DND-41 (cell line): ENCODE results near the gene UVRAG.

Source experiments
- ATAC-seq: fragments of 200-7000 bp; cut with Tn5 transposase; 3 replicates; pipeline ENCODE4 v1.9.1; 2021; ENCODE audit warnings: low read depth; ENCODE audit not compliant: insufficient read depth
- DNase-seq: peaks from one replicate; pipeline ENCODE4 v3.0.0-alpha.2; 2020
- H2AFZ ChIP-seq: 2 replicates; pipeline ENCODE4 v1.6.0; 2012; ENCODE audit warnings: low read depth, low read length
- H3K27ac ChIP-seq: 2 replicates; pipeline ENCODE4 v1.5.1; 2012; ENCODE audit warnings: low read length, inconsistent platforms
- H3K27me3 ChIP-seq: fragments of 200-600 bp; sonication (generic); 2 replicates; pipeline ENCODE4 v1.6.0; 2012; ENCODE audit warnings: low read length, mild to moderate bottlenecking, inconsistent platforms; ENCODE audit not compliant: insufficient read depth, poor library complexity
- H3K36me3 ChIP-seq: 2 replicates; pipeline ENCODE4 v1.5.1; 2012; ENCODE audit warnings: low read length, inconsistent platforms; ENCODE audit not compliant: insufficient read depth
- H3K4me1 ChIP-seq: 2 replicates; pipeline ENCODE4 v1.5.1; 2012; ENCODE audit warnings: mild to moderate bottlenecking, low read length; ENCODE audit not compliant: insufficient read depth
- H3K4me2 ChIP-seq: 2 replicates; pipeline ENCODE4 v1.6.0; 2012; ENCODE audit warnings: mild to moderate bottlenecking, moderate library complexity, low read length, inconsistent platforms; ENCODE audit not compliant: insufficient read depth
- H3K4me3 ChIP-seq, 2 experiments: fragments of 200-600 bp in 1 of 2; shearing (Covaris generic) in 1 of 2; 2 replicates each; pipeline ENCODE4 v1.5.1; 2012 to 2016; ENCODE audit warnings: inconsistent platforms in 2 of 2, low read length in 2 of 2, mild to moderate bottlenecking in 2 of 2, low read depth in 1 of 2, moderate library complexity in 1 of 2
- H3K79me2 ChIP-seq: 2 replicates; pipeline ENCODE4 v1.6.0; 2012; ENCODE audit warnings: low read length, inconsistent platforms; ENCODE audit not compliant: insufficient read depth
- H3K9ac ChIP-seq: 2 replicates; pipeline ENCODE4 v1.6.0; 2012; ENCODE audit warnings: low read depth, mild to moderate bottlenecking, inconsistent platforms, low read length, moderate library complexity
- H3K9me3 ChIP-seq: 2 replicates; pipeline ENCODE4 v1.5.1; 2012; ENCODE audit warnings: low read length, moderate library complexity, mild to moderate bottlenecking, inconsistent platforms; ENCODE audit not compliant: insufficient read depth, severe bottlenecking
- H4K20me1 ChIP-seq: 2 replicates; pipeline ENCODE4 v1.6.0; 2012; ENCODE audit warnings: low read length; ENCODE audit not compliant: insufficient read depth
- CTCF ChIP-seq: IDR thresholded peaks from 2 replicates; pipeline ENCODE4 v1.5.1; 2012; ENCODE audit warnings: borderline replicate concordance, low read length, moderate library complexity, mild to moderate bottlenecking; ENCODE audit not compliant: poor library complexity, severe bottlenecking; ENCODE audit errors: extremely low read depth
- EZH2 ChIP-seq: IDR thresholded peaks from 3 replicates; pipeline ENCODE4 v1.6.1; 2012; ENCODE audit warnings: borderline replicate concordance, low read depth, mild to moderate bottlenecking, moderate library complexity, low read length, inconsistent platforms; ENCODE audit not compliant: severe bottlenecking

Gene UVRAG

GRCh38 chr11:76123248-76123647 is 308.2 kb downstream of the UVRAG start:
- Histone ChIP-seq H3K4me2 (no peak overlapping the region), H3K27me3 (no peaks in the 10 kb centered on the region), H3K27ac (no peak overlapping the region), H3K9ac (no peak overlapping the region), H3K79me2 (no peaks in the 10 kb centered on the region), H3K9me3 (no peaks in the 10 kb centered on the region), H3K4me1 (no peaks in the 10 kb centered on the region), H3K36me3 (0 out of 2 replicates have a peak, but pooled peaks cover 3% of the 10 kb centered on the region), H3K4me3 (no peak overlapping the region), H2AFZ (no peak overlapping the region), H4K20me1 (no peaks in the 10 kb centered on the region)
- TF ChIP-seq CTCF, result no peak
- TF ChIP-seq EZH2, result no peak
- DNase-seq (no peak), ATAC-seq (no peak)

GRCh38 chr11:76124905-76125770 is 310.1 kb downstream of the UVRAG start:
- Histone ChIP-seq H3K4me2 (no peak overlapping the region), H3K27ac (no peak overlapping the region), H3K27me3 (no peaks in the 10 kb centered on the region), H3K36me3 (0 out of 2 replicates have a peak, but pooled peaks cover 3% of the 10 kb centered on the region), H3K4me1 (no peaks in the 10 kb centered on the region), H3K9ac (no peak overlapping the region), H3K9me3 (no peaks in the 10 kb centered on the region), H2AFZ (no peak overlapping the region), H3K79me2 (no peaks in the 10 kb centered on the region), H4K20me1 (peaks cover 2% of the 10 kb centered on the region; the same call in 1 of the 2 replicates), H3K4me3 (no peak overlapping the region)
- ATAC-seq (no peak), DNase-seq (no peak)
- TF ChIP-seq CTCF (no peak), EZH2 (no peak)

- DNase-seq (no peak), ATAC-seq (no peak)
- no peaks in the 10 kb centered on the region for H3K9me3 ChIP-seq
- TF ChIP-seq EZH2 (no peak), CTCF (no peak)
- peaks cover 5% of the 10 kb centered on the region; the same call in 1 of the 2 replicates for H4K20me1 ChIP-seq
- H2AFZ ChIP-seq, result no peak overlapping the region
- H3K4me2 ChIP-seq, result no peak overlapping the region
- no peaks in the 10 kb centered on the region for H3K4me1 ChIP-seq
- no peak overlapping the region for H3K9ac ChIP-seq
- H3K36me3 ChIP-seq, result peaks cover 4% of the 10 kb centered on the region; the same call in 1 of the 2 replicates
- no peaks in the 10 kb centered on the region for H3K27me3 ChIP-seq
- H3K79me2 ChIP-seq, result no peaks in the 10 kb centered on the region
- no peak overlapping the region for H3K27ac ChIP-seq
- no peak overlapping the region for H3K4me3 ChIP-seq
Observed at GRCh38 chr11:76129729-76130128, 314.7 kb downstream of the UVRAG start.
